SJSA1 (cell line): ENCODE results near the gene MARS1. TPM values are rescaled to one million over a fixed set of nuclear protein-coding genes. Genes with fewer than 3 reads are reported as not detected.

Experiments
- DNase-seq, 2 experiments: peaks; one replicate each; pipeline ENCODE4 v3.0.0-alpha.2; 2015 to 2020; ENCODE audit warnings: low spot score in 2 of 2, low read depth in 1 of 2
- H3K27ac ChIP-seq: fragments of 250-450 bp; sonication (Bioruptor Pico); 2 replicates; pipeline ENCODE4 v1.5.1; 2020; ENCODE audit warnings: mild to moderate bottlenecking, moderate library complexity
- H3K27me3 ChIP-seq: fragments of 250-450 bp; sonication (Bioruptor Pico); replicated peaks from 2 replicates; pipeline ENCODE4 v1.5.1; 2020; ENCODE audit warnings: mild to moderate bottlenecking, moderate library complexity
- H3K36me3 ChIP-seq: fragments of 250-450 bp; sonication (Bioruptor Pico); 2 replicates; pipeline ENCODE4 v1.5.1; 2020; ENCODE audit warnings: mild to moderate bottlenecking
- H3K4me1 ChIP-seq: fragments of 250-450 bp; sonication (Bioruptor Pico); replicated peaks from 2 replicates; pipeline ENCODE4 v1.6.1; 2021; ENCODE audit warnings: mild to moderate bottlenecking
- H3K4me3 ChIP-seq: fragments of 250-450 bp; sonication (Bioruptor Pico); 2 replicates; pipeline ENCODE4 v1.5.1; 2020; ENCODE audit warnings: mild to moderate bottlenecking
- H3K9me3 ChIP-seq: fragments of 250-450 bp; sonication (Bioruptor Pico); replicated peaks from 2 replicates; pipeline ENCODE4 v1.5.1; 2020; ENCODE audit warnings: mild to moderate bottlenecking
- total RNA-seq: library from RNA; depleted of rRNA; stranded (reverse); fragments of >200 nt; shearing (Covaris generic); gene quantifications from 2 replicates; pipeline ENCODE4 v1.2.3, GENCODE V29; 2014

The MARS1 gene
- total RNA-seq, 1 experiment from 2014 or later, result 3,352 TPM

GRCh38 chr12:57452937-57453509 is 34.8 kb upstream of the MARS1 start:
- no peak for DNase-seq
- Histone ChIP-seq H3K4me1 (peaks cover 44% of the 10 kb centered on the region), H3K4me3 (no peak overlapping the region), H3K9me3 (no peaks in the 10 kb centered on the region; the same call in 1 of the 2 replicates), H3K27me3 (no peaks in the 10 kb centered on the region), H3K36me3 (peaks cover 26% of the 10 kb centered on the region), H3K27ac (peak overlapping the region; percentile 45)

DNA sequence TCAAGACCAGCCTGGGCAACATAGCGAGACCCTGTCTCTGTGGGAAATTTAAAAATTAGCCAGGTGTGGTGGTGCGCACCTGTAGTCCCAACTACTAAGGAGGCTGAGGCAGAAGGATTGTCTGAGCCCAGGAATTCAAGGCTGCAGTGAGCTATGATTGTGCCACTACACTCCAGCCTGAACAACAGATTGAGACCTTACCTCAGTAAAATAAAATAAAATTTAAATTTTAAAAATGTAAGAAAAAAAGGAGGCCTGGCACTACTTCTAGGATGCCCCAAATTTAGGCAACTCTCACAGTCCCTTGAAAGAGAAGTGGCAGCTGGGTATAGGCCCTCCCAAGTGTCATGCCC is 33.7 kb upstream of the MARS1 start:
- Histone ChIP-seq H3K4me1 (peaks cover 55% of the 10 kb centered on the region), H3K27ac (no peak overlapping the region)

GRCh38 chr12:57454566-57455373 is 33.1 kb upstream of the MARS1 start, which contains the start of gene INHBE:
TSS of gene INHBE (plus strand) at chr12:57455307. CDS start at chr12:57455537, 230 bp downstream.
- no peaks in the 10 kb centered on the region for H3K27me3 ChIP-seq
- no peak within 1 kb of the TSS for H3K4me3 ChIP-seq
- peaks cover 58% of the 10 kb centered on the region for H3K4me1 ChIP-seq

More for the DNA sequence above, 33.7 kb upstream of the MARS1 start:
- Histone ChIP-seq H3K27me3 (no peaks in the 10 kb centered on the region), H3K9me3 (no peaks in the 10 kb centered on the region), H3K36me3 (peaks cover 34% of the 10 kb centered on the region), H3K4me3 (no peak overlapping the region)
- DNase-seq, result peak; percentile 74 to 83

DNA sequence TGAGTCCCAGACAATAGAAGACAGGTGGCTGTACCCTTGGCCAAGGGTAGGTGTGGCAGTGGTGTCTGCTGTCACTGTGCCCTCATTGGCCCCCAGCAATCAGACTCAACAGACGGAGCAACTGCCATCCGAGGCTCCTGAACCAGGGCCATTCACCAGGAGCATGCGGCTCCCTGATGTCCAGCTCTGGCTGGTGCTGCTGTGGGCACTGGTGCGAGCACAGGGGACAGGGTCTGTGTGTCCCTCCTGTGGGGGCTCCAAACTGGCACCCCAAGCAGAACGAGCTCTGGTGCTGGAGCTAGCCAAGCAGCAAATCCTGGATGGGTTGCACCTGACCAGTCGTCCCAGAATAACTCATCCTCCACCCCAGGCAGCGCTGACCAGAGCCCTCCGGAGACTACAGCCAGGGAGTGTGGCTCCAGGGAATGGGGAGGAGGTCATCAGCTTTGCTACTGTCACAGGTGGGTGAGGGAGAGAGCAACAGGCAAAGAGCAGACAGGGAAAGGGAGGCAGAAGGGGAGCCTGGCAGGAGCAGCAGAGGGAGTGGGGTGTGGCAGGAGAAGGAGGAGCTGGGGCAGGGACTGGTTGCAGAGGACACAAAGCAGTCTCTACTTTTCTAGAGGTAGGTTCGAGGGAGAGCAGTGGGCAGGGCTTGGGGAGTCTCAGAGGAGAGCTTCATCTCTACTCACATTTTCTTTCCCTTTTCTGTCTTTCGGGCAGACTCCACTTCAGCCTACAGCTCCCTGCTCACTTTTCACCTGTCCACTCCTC is 32.3 kb upstream of the MARS1 start:
- H3K27ac ChIP-seq, result no peak overlapping the region
- H3K9me3 ChIP-seq, result no peaks in the 10 kb centered on the region
- peaks cover 37% of the 10 kb centered on the region for H3K36me3 ChIP-seq
- no peak overlapping the region for H3K4me3 ChIP-seq
- H3K4me1 ChIP-seq, result peaks cover 62% of the 10 kb centered on the region
- H3K27me3 ChIP-seq, result no peaks in the 10 kb centered on the region
- DNase-seq, result peak in 1 of 2 experiments; percentile 96

More at GRCh38 chr12:57454566-57455373, 33.1 kb upstream of the MARS1 start, which contains the start of gene INHBE:
- no peak within 1 kb of the TSS for H3K27ac ChIP-seq
- no peaks in the 10 kb centered on the region for H3K9me3 ChIP-seq
- H3K36me3 ChIP-seq, result peaks cover 37% of the 10 kb centered on the region
- peak in 1 of 2 experiments; percentile 99 for DNase-seq

- H3K27ac ChIP-seq, result no peak overlapping the region
- H3K36me3 ChIP-seq, result peaks cover 41% of the 10 kb centered on the region
- no peak overlapping the region for H3K4me3 ChIP-seq
- no peaks in the 10 kb centered on the region for H3K27me3 ChIP-seq
- H3K9me3 ChIP-seq, result no peaks in the 10 kb centered on the region
- H3K4me1 ChIP-seq, result peaks cover 66% of the 10 kb centered on the region
- peak in 1 of 2 experiments; percentile 100 for DNase-seq
These were observed 31.6 kb upstream of the MARS1 start for GRCh38 chr12:57456145-57456700.

- Histone ChIP-seq H3K36me3 (peaks cover 43% of the 10 kb centered on the region), H3K9me3 (no peaks in the 10 kb centered on the region), H3K4me1 (peaks cover 63% of the 10 kb centered on the region), H3K4me3 (no peak overlapping the region), H3K27me3 (no peaks in the 10 kb centered on the region), H3K27ac (peak overlapping the region; percentile 82)
- no peak for DNase-seq
These were observed 31.0 kb upstream of the MARS1 start for GRCh38 chr12:57456737-57457490.

DNA sequence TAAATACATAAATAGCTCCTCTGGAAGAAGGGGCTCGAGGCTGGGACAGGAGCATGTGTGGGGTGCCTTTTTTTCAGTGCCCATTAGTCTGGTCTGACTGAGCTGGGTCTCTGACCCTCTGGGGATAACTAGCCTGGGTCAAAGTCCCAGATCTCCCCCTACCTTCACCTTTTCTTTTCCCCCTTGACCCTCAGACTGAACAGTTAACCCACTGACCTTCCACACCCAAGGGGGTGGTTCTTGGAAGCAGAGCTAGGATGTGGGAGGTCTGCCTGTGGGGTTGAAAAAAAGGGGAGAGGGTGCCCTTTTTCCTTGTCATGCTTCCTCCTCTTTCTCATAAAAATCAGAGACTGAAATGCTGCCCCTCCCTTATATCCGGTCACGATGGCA is 29.2 kb upstream of the MARS1 start:
- peaks cover 63% of the 10 kb centered on the region for H3K4me1 ChIP-seq
- no peaks in the 10 kb centered on the region for H3K27me3 ChIP-seq
- H3K27ac ChIP-seq, result peak overlapping the region; percentile 82
- no peak for DNase-seq
- peaks cover 53% of the 10 kb centered on the region for H3K36me3 ChIP-seq
- no peaks in the 10 kb centered on the region for H3K9me3 ChIP-seq
- H3K4me3 ChIP-seq, result peak overlapping the region; percentile 50

DNA sequence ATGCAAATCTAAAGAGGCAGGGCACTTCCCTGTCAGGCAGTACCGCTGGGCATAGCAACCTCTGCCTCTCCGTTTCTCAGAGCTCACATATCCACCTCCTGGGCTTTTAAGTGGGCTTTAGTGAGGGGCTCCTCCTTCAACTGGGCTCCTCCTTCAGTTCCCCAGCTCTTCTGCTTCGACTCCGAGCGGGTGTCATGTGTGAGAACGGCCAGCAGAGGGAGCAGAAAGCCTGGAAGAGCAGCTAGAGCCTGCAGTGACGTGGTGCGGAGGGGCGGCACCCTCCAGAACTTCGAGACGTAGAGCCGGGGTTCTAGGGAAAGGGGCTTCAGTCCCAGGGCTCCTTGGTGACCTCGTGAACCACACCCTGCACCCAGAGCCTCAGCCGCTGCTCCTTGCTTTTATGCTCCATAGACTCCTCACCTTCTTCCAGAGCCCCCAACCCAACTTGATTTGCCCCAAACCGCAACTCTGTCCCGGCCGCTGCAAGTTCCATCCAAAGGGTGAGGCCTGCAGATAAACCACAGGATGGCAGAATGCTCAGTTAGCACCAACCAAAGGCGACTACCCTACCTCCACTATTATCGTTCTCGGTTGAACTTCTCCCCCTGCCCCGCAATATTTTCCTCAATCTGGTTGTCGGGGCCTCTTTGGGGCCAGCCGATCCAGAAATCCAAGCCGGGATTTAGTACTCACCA is 28.7 kb upstream of the MARS1 start:
- H3K4me1 ChIP-seq, result peaks cover 63% of the 10 kb centered on the region
- H3K9me3 ChIP-seq, result no peaks in the 10 kb centered on the region
- peak in 1 of 2 experiments; percentile 100 for DNase-seq
- H3K4me3 ChIP-seq, result peak overlapping the region; percentile 50
- H3K27me3 ChIP-seq, result no peaks in the 10 kb centered on the region
- H3K27ac ChIP-seq, result peak overlapping the region; percentile 82
- H3K36me3 ChIP-seq, result peaks cover 58% of the 10 kb centered on the region

DNA sequence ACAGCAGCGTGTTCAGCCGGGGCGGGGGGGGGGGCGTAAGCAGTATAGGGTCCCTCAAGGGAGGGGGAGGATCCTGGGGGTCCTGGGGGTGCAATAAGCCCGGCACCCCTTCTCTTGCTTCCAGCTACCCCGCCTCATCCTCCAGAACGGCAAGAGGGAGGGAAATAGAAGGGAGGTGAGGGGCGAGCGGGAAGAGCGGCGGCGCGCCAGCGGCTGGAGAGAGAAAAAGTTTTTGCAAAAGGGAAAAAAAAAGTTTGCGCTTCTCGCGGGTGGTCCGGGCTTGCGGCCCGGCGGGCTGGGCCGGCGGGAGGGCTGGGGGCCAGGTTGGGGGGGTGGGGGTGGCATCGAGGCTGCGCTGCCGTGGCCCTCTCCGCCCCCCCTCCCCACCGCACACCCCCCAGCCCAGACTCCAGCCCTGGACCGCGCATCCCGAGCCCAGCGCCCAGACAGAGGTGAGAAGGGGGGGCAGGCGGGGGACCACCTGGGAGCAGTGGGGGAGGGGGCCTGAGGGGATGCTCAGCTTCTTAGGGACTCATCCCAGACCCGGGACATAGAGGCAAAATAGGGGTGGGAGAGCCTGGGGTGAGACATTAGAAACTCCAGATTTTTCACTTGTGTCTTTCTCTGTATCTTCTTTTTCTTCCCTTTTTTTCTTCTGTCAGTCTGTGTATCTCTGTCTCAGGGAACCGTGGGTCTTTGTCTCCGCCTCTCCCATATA is 28.0 kb upstream of the MARS1 start, which contains the start of gene GLI1:
TSS of gene GLI1 (plus strand) at position 36 of the 718 bp plus-strand sequence. CDS start 3,907 bp downstream, outside the sequence.
- DNase-seq, result peak in 1 of 2 experiments; percentile 100
- Histone ChIP-seq H3K27me3 (no peaks in the 10 kb centered on the region), H3K4me3 (peak within 1 kb of the TSS; percentile 50), H3K27ac (peak within 1 kb of the TSS; percentile 92), H3K4me1 (peaks cover 60% of the 10 kb centered on the region), H3K9me3 (no peaks in the 10 kb centered on the region), H3K36me3 (peaks cover 65% of the 10 kb centered on the region)

DNA sequence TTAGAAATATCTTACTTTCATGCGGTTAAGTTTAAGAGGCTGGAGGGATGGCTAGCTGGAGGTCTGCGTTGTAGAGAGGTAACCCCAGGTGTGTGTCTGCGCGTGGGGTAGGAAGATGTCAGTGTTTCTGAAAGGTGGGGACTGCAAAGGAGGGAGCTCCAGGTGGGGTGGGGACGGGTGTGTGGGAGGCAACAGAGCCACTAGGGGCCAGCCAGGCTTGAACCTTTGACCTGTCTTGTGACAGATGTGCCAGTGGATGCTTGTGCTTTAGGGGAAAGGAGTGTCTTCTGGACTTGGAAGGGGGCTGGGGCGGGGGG is 27.4 kb upstream of the MARS1 start:
- H3K27ac ChIP-seq, result peak overlapping the region; percentile 92
- no peaks in the 10 kb centered on the region for H3K27me3 ChIP-seq
- H3K9me3 ChIP-seq, result no peaks in the 10 kb centered on the region
- DNase-seq, result no peak
- peaks cover 60% of the 10 kb centered on the region for H3K4me1 ChIP-seq
- H3K36me3 ChIP-seq, result peaks cover 68% of the 10 kb centered on the region
- H3K4me3 ChIP-seq, result peak overlapping the region; percentile 50

DNA sequence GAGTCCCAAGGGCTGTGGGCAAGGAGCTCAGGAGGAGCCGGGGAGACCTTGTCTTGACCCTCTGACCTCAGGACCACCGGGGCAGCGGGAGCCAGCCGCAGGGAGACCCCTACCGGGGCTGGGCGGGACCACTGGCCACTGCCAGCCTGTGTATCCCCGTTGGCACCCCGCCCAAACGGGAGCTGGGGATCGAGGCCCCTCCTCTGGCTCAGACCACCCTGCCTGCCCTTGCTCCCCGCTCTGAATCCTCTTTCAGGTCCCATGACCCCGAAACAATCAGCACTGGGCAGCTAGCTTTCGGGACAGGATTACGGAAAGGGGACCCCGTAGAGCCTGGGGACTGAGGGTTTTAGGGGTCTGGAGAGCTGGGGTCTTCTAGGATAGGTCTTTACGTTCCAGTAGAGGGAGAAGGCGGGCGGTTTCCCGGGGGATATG is 27.0 kb upstream of the MARS1 start:
- H3K4me1 ChIP-seq, result peaks cover 60% of the 10 kb centered on the region
- peaks cover 68% of the 10 kb centered on the region for H3K36me3 ChIP-seq
- peak overlapping the region; percentile 92 for H3K27ac ChIP-seq
- peak overlapping the region; percentile 50 for H3K4me3 ChIP-seq
- H3K27me3 ChIP-seq, result no peaks in the 10 kb centered on the region
- H3K9me3 ChIP-seq, result no peaks in the 10 kb centered on the region
- DNase-seq, result peak in 1 of 2 experiments; percentile 100
